ENCODE measurements around the gene CORO1A.
"Not testable (repeated sequence)": the region's sequence is repeated elsewhere in the genome, so short reads cannot be mapped to it uniquely, and the experiment has no call there.

GRCh38 chr16:30170145-30170544 lies 13.3 kb upstream of the CORO1A start:
- TF ChIP-seq CTCF (IDR thresholded peaks at IDR 0.05); EP300 (IDR thresholded peaks at IDR 0.05); POLR2A (IDR thresholded peaks at IDR 0.05; ENCODE audit: low read length); ZFP36 (IDR thresholded peaks at IDR 0.05; ENCODE audit: borderline replicate concordance, partially characterized antibody); REST (IDR thresholded peaks at IDR 0.05); SMC3 (IDR thresholded peaks at IDR 0.05); HDAC2 (IDR thresholded peaks at IDR 0.05); NR3C1 (IDR thresholded peaks at IDR 0.05); RAD21 (conservative IDR thresholded peaks at IDR 0.05 in 1 of 2, IDR thresholded peaks at IDR 0.05 in 1 of 2); SREBF2 (IDR thresholded peaks at IDR 0.05); MAZ (IDR thresholded peaks at IDR 0.05; ENCODE audit: borderline replicate concordance, low read depth, low read length); ZC3H11A (IDR thresholded peaks at IDR 0.05): not testable (repeated sequence)
- TF ChIP-seq, protein P1, sequence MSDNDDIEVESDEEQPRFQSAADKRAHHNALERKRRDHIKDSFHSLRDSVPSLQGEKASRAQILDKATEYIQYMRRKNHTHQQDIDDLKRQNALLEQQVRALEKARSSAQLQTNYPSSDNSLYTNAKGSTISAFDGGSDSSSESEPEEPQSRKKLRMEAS (IDR thresholded peaks at IDR 0.05), result not testable (repeated sequence)

All from A549 (cell line).